Activated T-helper 17 cell treated with anti-CD3 and anti-CD28 coated beads, Interleukin-2, amount 50 U/mL, for 72 hours (primary cell): Measurements from ENCODE around the gene CPSF4L. TPM values are rescaled to one million over a fixed set of nuclear protein-coding genes. Genes with fewer than 3 reads are reported as not detected.
A peak's percentile ranks its signal among the peaks of the same experiment; 100 is the strongest.

Experiments
- ATAC-seq: fragments of 150-1000 bp; cut with Tn5 transposase; replicated peaks from 2 replicates; pipeline ENCODE4 v1.10.0; 2021; ENCODE audit warnings: mild to moderate bottlenecking, moderate library complexity
- H3K27ac Mint-ChIP-seq: one replicate; pipeline ENCODE4 v1.8.0; 2022; ENCODE audit warnings: mixed read lengths
- H3K27me3 Mint-ChIP-seq: one replicate; pipeline ENCODE4 v1.8.0; 2022; ENCODE audit warnings: mixed read lengths
- H3K36me3 Mint-ChIP-seq: one replicate; pipeline ENCODE4 v1.8.0; 2022; ENCODE audit warnings: low read depth, mild to moderate bottlenecking, mixed read lengths
- H3K4me1 Mint-ChIP-seq: one replicate; pipeline ENCODE4 v1.8.0; 2022; ENCODE audit warnings: mixed read lengths
- H3K4me3 Mint-ChIP-seq: one replicate; pipeline ENCODE4 v1.8.0; 2022; ENCODE audit warnings: mild to moderate bottlenecking, mixed read lengths
- H3K9me3 Mint-ChIP-seq: one replicate; pipeline ENCODE4 v1.8.0; 2022; ENCODE audit warnings: mixed read lengths
- total RNA-seq, 2 donors: library from RNA; stranded (reverse); gene quantifications; one replicate each; pipeline ENCODE4 v1.2.3, GENCODE V29; 2022

CPSF4L gene
- total RNA-seq, 2 donors from 2014 or later = not detected

- no peaks in the 10 kb centered on the region for H3K9me3 Mint-ChIP-seq
- H3K27ac Mint-ChIP-seq = peak overlapping the region; percentile 30
Measured at GRCh38 chr17:73215447-73215846, 46.2 kb downstream of the CPSF4L start.

GRCh38 chr17:73214851-73215250 is 46.8 kb downstream of the CPSF4L start:
- Mint-ChIP-seq H3K9me3 (no peaks in the 10 kb centered on the region), H3K4me1 (peaks cover 27% of the 10 kb centered on the region), H3K27ac (no peak overlapping the region), H3K36me3 (peaks cover 68% of the 10 kb centered on the region), H3K4me3 (no peak overlapping the region), H3K27me3 (no peaks in the 10 kb centered on the region)
- ATAC-seq = no peak

More at GRCh38 chr17:73215447-73215846, 46.2 kb downstream of the CPSF4L start:
- no peak overlapping the region for H3K4me3 Mint-ChIP-seq
- peaks cover 67% of the 10 kb centered on the region for H3K36me3 Mint-ChIP-seq
- H3K27me3 Mint-ChIP-seq = no peaks in the 10 kb centered on the region
- peaks cover 22% of the 10 kb centered on the region for H3K4me1 Mint-ChIP-seq
- no peak for ATAC-seq

- H3K27ac Mint-ChIP-seq = peak overlapping the region; percentile 43
Measured at GRCh38 chr17:73214008-73214407, 47.7 kb downstream of the CPSF4L start.

GRCh38 chr17:73211745-73212144 is 49.9 kb downstream of the CPSF4L start:
- H3K27me3 Mint-ChIP-seq = no peaks in the 10 kb centered on the region
- ATAC-seq = peak; percentile 62
- H3K36me3 Mint-ChIP-seq = peaks cover 75% of the 10 kb centered on the region
- peaks cover 25% of the 10 kb centered on the region for H3K4me1 Mint-ChIP-seq
- no peaks in the 10 kb centered on the region for H3K9me3 Mint-ChIP-seq
- peak overlapping the region; percentile 55 for H3K27ac Mint-ChIP-seq
- peak overlapping the region; percentile 57 for H3K4me3 Mint-ChIP-seq

More at GRCh38 chr17:73214008-73214407, 47.7 kb downstream of the CPSF4L start:
- no peak overlapping the region for H3K4me3 Mint-ChIP-seq
- H3K36me3 Mint-ChIP-seq = peaks cover 68% of the 10 kb centered on the region
- H3K4me1 Mint-ChIP-seq = peaks cover 29% of the 10 kb centered on the region
- no peaks in the 10 kb centered on the region for H3K9me3 Mint-ChIP-seq
- peak; percentile 43 for ATAC-seq
- H3K27me3 Mint-ChIP-seq = no peaks in the 10 kb centered on the region

GRCh38 chr17:73210002-73210678 is 51.5 kb downstream of the CPSF4L start:
- Mint-ChIP-seq H3K27ac (no peak overlapping the region), H3K4me3 (no peak overlapping the region), H3K27me3 (no peaks in the 10 kb centered on the region), H3K4me1 (peaks cover 14% of the 10 kb centered on the region), H3K36me3 (peaks cover 76% of the 10 kb centered on the region), H3K9me3 (no peaks in the 10 kb centered on the region)
- no peak for ATAC-seq

GRCh38 chr17:73209436-73209835 is 52.2 kb downstream of the CPSF4L start:
- Mint-ChIP-seq H3K27me3 (no peaks in the 10 kb centered on the region), H3K4me1 (peaks cover 14% of the 10 kb centered on the region), H3K36me3 (peaks cover 83% of the 10 kb centered on the region), H3K4me3 (no peak overlapping the region), H3K27ac (no peak overlapping the region), H3K9me3 (no peaks in the 10 kb centered on the region)
- no peak for ATAC-seq

GRCh38 chr17:73208139-73208827 is 53.4 kb downstream of the CPSF4L start:
- Mint-ChIP-seq H3K36me3 (peaks cover 89% of the 10 kb centered on the region), H3K4me3 (no peak overlapping the region), H3K4me1 (peaks cover 19% of the 10 kb centered on the region), H3K27ac (no peak overlapping the region), H3K9me3 (no peaks in the 10 kb centered on the region), H3K27me3 (no peaks in the 10 kb centered on the region)
- ATAC-seq = no peak

- H3K4me3 Mint-ChIP-seq = no peak overlapping the region
- no peak for ATAC-seq
Measured at GRCh38 chr17:73205459-73205961, 56.2 kb downstream of the CPSF4L start.

GRCh38 chr17:73203788-73204479 is 57.7 kb downstream of the CPSF4L start:
- Mint-ChIP-seq H3K27me3 (no peaks in the 10 kb centered on the region), H3K9me3 (no peaks in the 10 kb centered on the region), H3K4me3 (peak overlapping the region; percentile 23), H3K36me3 (peaks cover 100% of the 10 kb centered on the region), H3K4me1 (peaks cover 11% of the 10 kb centered on the region), H3K27ac (peak overlapping the region; percentile 79)
- peak; percentile 70 for ATAC-seq

More at GRCh38 chr17:73205459-73205961, 56.2 kb downstream of the CPSF4L start:
- H3K36me3 Mint-ChIP-seq = peaks cover 100% of the 10 kb centered on the region
- no peak overlapping the region for H3K27ac Mint-ChIP-seq
- H3K27me3 Mint-ChIP-seq = no peaks in the 10 kb centered on the region
- no peaks in the 10 kb centered on the region for H3K9me3 Mint-ChIP-seq
- H3K4me1 Mint-ChIP-seq = peaks cover 18% of the 10 kb centered on the region

- Mint-ChIP-seq H3K36me3 (peaks cover 100% of the 10 kb centered on the region), H3K27ac (peak overlapping the region; percentile 79), H3K4me3 (peak overlapping the region; percentile 23), H3K27me3 (no peaks in the 10 kb centered on the region), H3K4me1 (peaks cover 11% of the 10 kb centered on the region), H3K9me3 (no peaks in the 10 kb centered on the region)
- peak; percentile 44 for ATAC-seq
Measured at GRCh38 chr17:73203135-73203787, 58.4 kb downstream of the CPSF4L start.

- Mint-ChIP-seq H3K4me1 (peaks cover 18% of the 10 kb centered on the region), H3K4me3 (no peak overlapping the region), H3K9me3 (no peaks in the 10 kb centered on the region), H3K36me3 (peaks cover 100% of the 10 kb centered on the region), H3K27ac (no peak overlapping the region), H3K27me3 (no peaks in the 10 kb centered on the region)
- ATAC-seq = no peak
Measured at GRCh38 chr17:73201215-73202069, 60.2 kb downstream of the CPSF4L start.

GRCh38 chr17:73200476-73200875 is 61.2 kb downstream of the CPSF4L start:
- H3K27ac Mint-ChIP-seq = no peak overlapping the region
- H3K4me3 Mint-ChIP-seq = no peak overlapping the region
- H3K4me1 Mint-ChIP-seq = peaks cover 21% of the 10 kb centered on the region
- no peaks in the 10 kb centered on the region for H3K27me3 Mint-ChIP-seq
- peaks cover 98% of the 10 kb centered on the region for H3K36me3 Mint-ChIP-seq
- H3K9me3 Mint-ChIP-seq = no peaks in the 10 kb centered on the region
- ATAC-seq = no peak

- Mint-ChIP-seq H3K36me3 (peaks cover 91% of the 10 kb centered on the region), H3K9me3 (no peaks in the 10 kb centered on the region), H3K4me3 (no peak overlapping the region), H3K4me1 (peaks cover 21% of the 10 kb centered on the region), H3K27me3 (no peaks in the 10 kb centered on the region), H3K27ac (no peak overlapping the region)
- no peak for ATAC-seq
Measured at GRCh38 chr17:73199751-73200317, 61.8 kb downstream of the CPSF4L start.
